GM12892 (cell line): Measurements from ENCODE around the gene UBASH3B.

ENCODE experiments used
- POLR2A ChIP-seq: IDR thresholded peaks from 2 replicates; pipeline ENCODE4 v1.6.1; 2011; ENCODE audit warnings: low read depth, low read length, control low read depth
- TAF1 ChIP-seq: IDR thresholded peaks from 2 replicates; pipeline ENCODE4 v1.6.1; 2011; ENCODE audit warnings: low read depth, mild to moderate bottlenecking, control low read depth, low read length, borderline replicate concordance

DNA sequence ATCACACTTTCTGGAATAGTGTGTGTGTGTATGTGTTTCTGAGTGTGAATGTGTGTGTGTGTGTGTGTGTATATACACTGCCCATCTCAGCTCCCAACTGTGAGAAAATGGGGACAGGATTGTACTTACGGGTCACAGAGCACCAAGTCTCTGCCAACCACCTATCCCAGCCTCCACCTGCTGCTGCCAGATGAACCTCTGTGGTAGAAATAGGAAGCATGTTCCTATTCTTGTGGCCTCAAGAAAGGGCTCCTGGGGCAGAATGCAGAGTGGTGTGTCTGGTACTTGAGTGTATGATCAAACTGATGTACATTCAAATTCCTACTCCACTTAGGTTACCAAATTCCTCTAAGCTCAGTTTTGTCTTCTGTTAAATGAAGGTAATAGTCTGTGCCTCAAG is 14.6 kb downstream of the UBASH3B start:
- TF ChIP-seq TAF1, result no peak
- TF ChIP-seq POLR2A, result no peak
